Measurements from ENCODE around the gene MYH3.

The MYH3 gene

GRCh38 chr17:10579270-10579669 lies 77.8 kb downstream of the MYH3 start:
- Histone ChIP-seq H3K79me1 (ENCODE audit: low read length) (no peaks in the 10 kb centered on the region), H3K4me1 (ENCODE audit: control insufficient read depth, low read depth, low read length) (no peaks in the 10 kb centered on the region), H4K5ac (ENCODE audit: low read length) (no peak overlapping the region), H3K4me2 (ENCODE audit: low read length) (no peak overlapping the region), H2BK120ac (ENCODE audit: low read depth, low read length) (no peak overlapping the region), H3K4ac (ENCODE audit: low read depth, low read length) (no peak overlapping the region), H3K27me3 (ENCODE audit: insufficient read depth, low read length, poor library complexity) (no peaks in the 10 kb centered on the region), H2BK15ac (replicated peaks; ENCODE audit: low read depth) (no peak overlapping the region), H3K79me2 (ENCODE audit: control insufficient read depth, insufficient read depth, low read length) (no peaks in the 10 kb centered on the region), H3K9ac (ENCODE audit: low read length) (no peak overlapping the region), H2BK5ac (ENCODE audit: low read length) (no peak overlapping the region), H3K23ac (ENCODE audit: low read length) (no peak overlapping the region), H3K18ac (ENCODE audit: low read length) (no peak overlapping the region), H2AK5ac (ENCODE audit: low read length) (no peak overlapping the region), H3K27ac (ENCODE audit: low read depth, low read length) (no peak overlapping the region), H3K36me3 (ENCODE audit: control insufficient read depth, insufficient read depth, low read length) (no peaks in the 10 kb centered on the region), H4K8ac (ENCODE audit: low read depth, low read length) (no peak overlapping the region), H3K4me3 (ENCODE audit: low read length) (no peak overlapping the region), H3K56ac (ENCODE audit: low read length) (no peak overlapping the region)
- no CpG with 5 or more reads among the region's 2 CpGs for WGBS (ENCODE audit: extremely low coverage, insufficient coverage, low lambda C conversion rate)
- DNase-seq = no peak

Measured in mesendoderm (in vitro differentiated cells).